Eye (tissue), 1 donor: ENCODE results near the gene NR2F6.
"Not testable (repeated sequence)": the region's sequence is repeated elsewhere in the genome, so short reads cannot be mapped to it uniquely, and the experiment has no call there.

Source experiments
- DNase-seq: peaks from one replicate; pipeline ENCODE4 v3.0.0-alpha.2; 2015

The NR2F6 gene

DNA sequence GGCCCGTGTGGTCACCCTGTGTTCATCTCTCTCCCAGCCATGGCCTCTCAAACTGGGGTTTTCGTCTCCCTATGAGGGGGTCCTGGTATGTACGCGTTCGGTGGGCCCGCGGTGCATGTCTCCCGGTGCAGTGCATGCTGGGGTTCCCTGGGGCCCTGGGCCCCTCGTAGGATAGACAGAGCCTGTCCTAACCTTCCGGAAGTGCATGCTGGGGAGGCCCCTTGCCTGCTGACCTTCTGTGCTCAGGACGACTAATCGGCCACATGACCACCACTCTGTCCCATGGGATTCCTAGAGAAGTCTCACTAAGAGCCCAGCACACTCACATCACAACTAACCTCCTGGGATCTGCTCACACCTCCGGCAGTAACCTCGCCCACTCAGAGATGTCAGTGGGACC is 35.4 kb downstream of the NR2F6 start:
- no peak for DNase-seq

DNA sequence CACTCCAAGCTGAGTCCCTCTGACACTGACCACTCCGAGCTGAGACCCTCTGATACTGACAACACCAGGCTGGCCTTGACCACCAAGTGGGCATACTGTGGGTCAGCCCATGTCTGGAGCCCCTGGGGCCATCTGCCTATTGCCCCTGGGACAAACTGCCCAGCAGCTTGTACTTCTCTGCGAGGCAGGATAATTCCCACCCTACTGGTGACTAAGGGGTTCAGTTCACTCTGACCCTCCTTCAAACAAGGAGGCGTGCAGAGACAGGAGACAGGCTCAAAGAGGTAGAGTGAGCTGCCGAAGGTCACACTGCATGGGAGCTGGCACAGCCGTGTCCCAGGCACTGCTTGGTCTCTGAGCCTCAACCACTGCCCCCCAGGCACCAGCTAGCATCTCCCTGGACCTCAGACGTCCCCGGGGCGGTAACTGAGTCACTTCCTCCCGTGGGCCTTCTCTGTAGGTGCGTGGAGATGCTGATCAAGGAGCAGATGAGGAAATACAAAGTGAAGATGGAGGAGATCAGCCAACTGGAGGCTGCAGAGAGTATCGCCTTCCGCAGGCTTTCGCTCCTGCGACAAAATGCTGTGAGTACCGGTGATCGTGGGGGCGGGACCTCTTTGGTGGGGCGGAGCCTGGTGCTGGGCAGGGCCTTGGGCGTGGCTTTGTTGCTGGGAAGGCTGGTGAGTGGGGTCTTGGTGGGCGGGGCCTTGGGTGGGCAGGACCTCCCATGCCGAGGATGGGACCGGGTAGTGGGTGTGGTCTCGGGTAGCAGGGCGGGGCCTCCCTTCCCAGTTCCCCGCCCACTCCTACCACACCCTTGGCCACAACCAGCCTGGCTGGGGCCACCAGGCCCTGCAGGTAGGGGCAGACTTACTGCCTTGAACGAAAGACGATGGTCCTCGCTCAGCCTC is 36.3 kb downstream of the NR2F6 start:
- peak; percentile 40 for DNase-seq

DNA sequence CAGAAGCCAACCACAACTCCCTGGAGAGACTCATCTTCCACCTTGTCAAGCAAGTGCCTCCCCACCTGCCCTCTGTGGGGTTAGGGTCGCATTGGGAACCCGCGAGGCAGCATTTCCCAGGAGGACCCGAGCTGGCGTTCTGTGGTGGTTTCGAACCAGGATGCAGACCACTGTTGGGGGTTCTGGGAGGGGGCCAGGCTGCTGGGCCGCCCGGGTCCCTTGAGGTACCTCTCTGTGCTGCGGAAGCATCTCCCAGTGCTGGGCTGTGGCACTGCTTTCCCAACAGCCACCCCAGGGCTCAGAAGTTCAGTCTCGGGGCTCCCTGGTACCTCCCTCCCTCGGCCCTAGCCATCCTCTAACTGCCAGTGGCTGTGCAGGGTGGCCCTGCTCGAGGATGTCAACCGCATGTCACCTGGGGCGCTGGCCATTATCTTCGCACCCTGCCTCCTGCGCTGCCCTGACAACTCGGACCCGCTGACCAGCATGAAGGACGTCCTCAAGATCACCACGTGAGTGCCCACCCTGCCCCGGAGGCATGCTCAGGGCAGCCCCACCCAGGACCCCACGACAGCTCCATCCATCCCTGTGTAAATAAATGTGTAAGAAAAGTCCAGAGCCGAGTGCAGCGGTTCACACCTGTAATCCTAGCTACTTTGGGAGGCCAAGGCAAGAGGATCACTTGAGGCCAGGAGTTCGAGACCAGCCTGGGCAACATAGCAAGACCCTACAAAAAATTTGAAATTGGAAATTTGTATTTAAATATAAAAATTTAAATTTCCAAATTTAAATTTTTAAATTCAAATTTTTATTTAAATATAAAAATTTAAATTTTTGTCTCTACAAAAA is 38.8 kb downstream of the NR2F6 start:
- DNase-seq: no peak

DNA sequence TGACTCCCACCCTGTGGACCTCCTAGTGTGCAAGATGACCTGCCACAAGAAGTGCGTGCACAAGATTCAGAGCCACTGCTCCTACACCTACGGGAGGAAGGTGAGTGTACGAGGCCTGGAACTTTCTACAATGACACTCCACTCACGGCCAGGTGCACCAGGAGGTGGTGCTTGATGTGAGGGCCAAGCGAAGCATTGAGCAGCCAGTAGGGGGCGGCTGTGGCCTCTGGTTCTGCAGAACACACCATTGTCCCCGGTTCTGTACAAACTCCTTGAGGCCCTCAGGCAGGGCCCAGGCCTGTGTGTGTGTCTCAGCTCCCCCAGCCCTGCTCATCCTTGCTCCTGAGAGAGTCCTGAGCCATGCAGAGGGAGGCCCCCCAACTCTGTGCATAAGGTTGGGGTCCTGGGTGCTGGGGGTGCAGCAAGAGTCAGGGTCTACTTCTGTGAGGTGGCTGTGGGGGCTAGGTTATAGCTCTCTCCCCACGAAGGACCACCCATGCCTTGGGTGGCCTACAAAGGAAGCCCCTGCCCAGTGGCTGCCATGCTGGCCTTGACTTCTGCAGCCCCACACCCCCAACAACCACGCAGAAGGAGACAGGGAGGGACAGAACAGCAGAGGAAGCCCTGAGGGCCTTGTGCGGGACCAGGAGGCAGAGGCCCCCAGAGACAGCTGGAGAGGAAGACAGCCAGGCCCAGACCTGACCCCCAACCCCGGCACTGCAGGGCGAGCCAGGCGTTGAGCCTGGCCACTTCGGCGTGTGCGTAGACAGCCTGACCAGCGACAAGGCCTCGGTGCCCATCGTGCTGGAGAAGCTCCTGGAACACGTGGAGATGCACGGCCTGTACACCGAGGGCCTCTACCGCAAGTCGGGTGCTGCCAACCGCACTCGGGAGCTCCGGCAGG is 40.2 kb downstream of the NR2F6 start:
- DNase-seq: peak; percentile 65

DNA sequence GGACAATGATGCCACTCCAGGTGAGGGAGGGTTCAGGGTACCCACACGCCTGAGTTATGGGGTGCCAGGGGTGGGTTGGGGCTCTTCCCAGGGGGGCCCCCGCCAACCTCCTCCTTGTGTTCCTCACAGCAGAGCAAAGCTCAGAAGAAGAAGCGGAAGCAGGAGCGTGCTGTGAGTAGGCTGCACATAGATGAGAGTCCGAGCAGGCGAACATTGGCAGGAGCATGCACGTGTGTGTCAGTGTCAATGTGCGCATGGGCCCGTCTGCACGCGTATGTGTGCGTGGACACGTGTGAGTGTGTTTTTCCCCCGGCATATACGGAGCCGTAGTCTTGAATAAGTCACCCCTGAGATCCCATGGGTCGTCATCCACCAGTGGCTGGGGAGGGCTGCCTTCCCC is 43.0 kb downstream of the NR2F6 start:
- no peak for DNase-seq

DNA sequence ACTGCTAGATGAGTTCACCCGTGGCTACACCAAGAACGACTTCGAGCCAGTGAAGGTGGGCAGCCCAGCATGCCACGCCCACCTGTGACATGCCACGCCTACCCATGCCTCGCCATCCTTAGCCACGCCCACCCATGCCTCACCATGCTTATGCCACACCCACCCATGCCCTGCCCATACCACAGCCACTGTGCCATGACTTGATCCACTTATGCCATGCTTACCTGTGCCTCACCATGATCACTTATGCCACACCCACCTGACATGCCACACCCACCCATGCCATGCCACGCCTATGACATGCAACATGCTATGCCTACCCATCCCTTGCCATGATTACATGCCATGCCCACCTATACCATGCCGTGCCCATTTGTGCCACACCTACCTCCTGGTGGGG is 43.5 kb downstream of the NR2F6 start:
- no peak for DNase-seq

DNA sequence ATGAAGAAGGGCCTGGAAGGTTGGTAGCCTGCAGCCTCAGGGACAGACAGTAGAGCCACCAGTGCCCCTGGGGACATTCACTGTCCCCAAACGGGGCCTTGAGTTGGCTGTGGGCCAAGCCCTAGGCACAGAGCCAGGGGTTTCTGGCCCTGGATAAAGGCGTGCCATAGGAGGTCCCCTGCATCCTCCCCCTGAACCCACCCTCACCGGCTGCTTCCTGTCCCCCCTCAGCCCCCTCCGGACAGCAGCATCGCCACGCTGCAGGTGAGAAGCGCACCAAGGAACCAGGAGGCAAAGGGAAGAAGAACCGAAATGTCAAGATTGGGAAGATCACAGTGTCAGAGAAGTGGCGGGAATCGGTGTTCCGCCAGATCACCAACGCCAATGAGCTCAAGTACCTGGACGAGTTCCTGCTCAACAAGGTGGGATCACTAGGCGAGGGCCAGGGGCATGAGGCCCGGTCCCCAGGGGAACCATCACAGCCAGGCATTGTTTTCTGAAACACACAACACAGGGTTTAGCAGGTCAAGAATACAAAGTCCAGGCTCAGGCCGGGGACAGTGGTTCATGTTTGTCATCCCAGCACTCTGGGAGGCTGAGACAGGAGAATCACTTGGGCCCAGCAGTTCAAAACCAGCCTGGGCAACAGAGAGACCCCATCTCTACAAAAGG is 45.2 kb downstream of the NR2F6 start:
- no peak for DNase-seq

DNA sequence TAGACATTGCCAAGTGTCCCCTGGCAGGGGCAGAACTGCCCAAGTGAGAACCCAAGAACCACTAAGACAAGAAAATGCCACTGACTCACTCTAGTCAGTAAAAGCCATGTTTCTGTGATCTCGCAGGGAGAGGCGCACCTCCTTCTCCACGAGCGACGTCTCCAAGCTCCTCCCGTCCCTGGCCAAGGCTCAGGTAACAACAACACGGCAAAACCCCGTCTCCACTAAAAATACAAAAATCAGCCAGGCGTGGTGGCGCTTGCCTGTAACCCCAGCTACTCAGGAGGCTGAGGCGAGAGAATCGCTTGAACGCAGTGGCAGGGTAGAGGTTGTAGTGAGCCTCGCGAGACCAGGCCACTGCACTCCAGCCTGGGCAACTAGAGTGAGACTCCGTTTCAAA is 48.1 kb downstream of the NR2F6 start:
- no peak for DNase-seq

DNA sequence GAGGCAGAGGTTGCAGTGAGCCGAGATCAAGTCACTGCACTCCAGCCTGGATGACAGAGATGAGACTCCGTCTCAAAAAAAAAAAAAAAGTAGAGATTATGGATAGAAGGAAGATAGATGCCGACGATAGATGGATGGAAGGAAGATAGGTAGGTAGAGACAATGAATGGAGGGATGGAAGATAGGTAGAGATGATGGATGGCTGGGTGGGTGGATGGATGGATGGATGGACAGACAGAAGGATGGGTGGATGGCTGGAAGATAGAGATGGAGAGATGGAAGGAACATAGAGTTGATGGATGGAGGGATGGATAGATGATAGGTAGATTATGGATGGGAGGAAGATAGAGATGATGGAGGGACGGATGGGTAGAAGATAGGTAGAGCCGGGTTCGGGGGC is 49.1 kb downstream of the NR2F6 start:
- DNase-seq: no peak

DNA sequence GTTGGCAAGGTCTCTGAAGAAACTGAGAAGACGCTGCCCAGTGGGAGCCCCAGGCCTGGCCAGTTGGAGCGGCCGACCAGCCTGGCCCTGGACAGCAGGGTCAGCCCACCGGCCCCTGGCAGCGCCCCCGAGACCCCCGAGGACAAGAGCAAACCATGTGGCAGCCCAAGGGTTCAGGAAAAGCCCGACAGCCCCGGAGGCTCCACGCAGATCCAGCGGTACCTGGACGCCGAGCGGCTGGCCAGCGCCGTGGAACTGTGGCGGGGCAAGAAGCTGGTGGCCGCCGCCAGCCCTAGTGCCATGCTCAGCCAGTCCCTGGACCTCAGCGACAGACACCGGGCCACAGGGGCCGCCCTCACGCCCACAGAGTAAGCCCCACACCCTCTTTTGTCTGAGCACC is 50.6 kb downstream of the NR2F6 start:
- DNase-seq: no peak

DNA sequence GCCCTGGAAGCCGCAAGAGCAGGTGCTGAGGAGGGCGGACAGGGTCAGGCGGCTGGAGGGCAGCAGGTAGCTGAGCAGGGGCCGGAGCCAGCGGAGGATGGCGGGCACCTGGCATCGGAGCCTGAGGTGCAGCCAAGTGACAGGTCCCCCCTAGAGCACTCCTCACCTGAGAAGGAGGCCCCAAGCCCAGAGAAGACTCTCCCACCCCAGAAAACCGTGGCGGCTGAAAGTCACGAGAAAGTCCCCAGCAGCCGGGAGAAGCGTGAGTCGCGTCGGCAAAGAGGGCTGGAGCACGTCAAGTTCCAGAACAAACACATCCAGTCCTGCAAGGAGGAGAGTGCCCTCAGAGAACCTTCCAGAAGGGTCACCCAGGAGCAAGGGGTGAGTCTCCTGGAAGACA is 51.1 kb downstream of the NR2F6 start:
- no peak for DNase-seq

DNA sequence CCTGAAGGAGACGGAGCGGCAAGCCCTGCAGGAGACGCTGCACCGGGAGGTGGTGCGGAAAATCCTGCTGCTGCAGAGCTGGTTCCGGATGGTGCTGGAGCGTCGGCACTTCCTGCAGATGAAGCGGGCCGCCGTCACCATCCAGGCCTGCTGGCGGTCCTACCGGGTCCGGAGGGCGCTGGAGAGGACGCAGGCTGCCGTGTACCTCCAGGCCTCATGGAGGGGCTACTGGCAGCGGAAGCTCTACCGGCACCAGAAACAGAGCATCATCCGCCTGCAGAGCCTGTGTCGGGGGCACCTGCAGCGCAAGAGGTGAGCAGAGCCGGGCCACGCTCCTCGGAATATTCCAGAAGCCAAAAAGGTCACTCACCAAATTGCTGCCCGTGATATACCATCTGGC is 53.0 kb downstream of the NR2F6 start:
- no peak for DNase-seq

DNA sequence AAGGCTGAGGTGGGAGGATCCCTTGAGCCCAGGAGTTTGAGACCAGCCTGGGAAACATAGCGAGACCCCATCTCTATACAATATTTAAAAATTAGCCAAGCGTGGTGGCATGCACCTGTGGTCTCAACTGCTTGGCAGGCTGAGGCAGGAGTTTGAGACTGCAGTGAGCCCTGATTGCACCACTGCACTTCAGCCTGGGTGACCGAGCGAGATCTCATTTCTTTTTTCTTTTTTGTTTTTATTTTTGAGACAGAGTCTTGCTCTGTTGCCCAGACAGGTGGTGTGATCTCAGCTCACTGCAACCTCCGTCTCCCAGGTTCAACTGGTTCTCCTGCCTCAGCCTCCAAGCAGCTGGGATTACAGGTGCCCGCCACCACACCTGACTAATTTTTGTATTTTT is 54.0 kb downstream of the NR2F6 start:
- DNase-seq: not testable (repeated sequence)

DNA sequence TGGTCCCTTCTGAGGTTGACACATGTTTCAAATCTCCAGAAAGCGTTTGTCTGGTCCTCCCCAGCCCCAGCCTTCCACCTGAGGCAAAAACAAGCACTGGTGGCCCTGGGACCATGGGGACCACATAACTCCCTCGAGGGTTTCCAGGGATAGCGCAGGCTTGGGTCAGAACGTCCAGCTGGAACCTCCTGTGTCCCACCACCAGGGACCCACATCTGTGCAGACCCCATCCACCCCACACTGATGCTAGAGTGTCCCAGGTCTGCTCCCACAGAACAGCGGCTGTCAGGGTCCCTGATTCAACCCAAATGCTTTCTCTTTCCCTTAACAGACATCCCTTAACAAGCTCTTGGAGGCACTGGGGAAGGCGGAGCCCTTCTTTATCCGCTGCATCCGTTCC is 60.1 kb downstream of the NR2F6 start:
- DNase-seq: no peak

DNA sequence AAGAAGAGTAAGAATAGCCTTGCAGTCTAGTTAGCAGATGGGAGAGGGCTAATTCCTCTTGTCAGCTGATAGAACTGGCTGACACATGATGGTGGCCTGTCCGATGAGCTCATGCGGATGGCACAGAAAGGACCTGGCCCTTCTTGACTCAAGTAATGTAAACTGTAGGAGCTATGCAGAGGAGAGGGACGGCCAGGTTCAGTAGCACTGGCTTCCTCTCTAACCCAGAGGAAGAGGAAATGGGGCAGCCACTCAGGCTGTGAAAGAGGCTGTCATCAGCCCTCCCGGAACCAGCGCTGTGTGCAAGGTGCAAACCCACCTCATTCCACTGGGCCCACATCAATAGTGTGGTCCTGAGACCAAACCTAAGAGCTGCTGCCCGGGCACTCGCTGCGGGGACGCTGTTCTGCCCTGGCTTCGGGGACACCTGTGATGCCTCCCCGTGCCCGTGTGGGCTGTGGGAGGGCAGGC is 61.3 kb downstream of the NR2F6 start:
- DNase-seq: no peak

DNA sequence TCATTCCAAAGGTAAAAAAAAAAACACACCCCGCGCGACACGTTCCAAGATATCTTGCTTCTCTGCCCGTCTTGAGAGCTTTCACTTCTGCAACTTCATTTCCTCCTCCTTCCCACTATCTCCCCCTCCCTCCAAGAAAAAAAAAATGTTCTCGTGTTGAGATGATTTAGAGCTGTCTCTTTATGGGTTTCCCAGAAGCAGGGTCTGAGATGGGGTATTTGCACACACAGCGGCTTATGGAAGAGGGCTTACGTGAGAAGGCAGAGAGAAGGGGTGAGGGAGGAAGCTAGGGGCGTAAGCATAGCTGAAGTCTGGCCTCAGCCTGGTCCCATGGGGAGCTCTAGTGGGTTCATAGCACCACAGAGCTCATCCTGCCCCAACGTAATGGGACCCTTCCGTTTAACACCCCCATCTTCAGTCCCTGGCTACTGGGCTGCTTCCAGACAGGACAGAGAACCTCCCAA is 61.8 kb downstream of the NR2F6 start:
- no peak for DNase-seq

DNA sequence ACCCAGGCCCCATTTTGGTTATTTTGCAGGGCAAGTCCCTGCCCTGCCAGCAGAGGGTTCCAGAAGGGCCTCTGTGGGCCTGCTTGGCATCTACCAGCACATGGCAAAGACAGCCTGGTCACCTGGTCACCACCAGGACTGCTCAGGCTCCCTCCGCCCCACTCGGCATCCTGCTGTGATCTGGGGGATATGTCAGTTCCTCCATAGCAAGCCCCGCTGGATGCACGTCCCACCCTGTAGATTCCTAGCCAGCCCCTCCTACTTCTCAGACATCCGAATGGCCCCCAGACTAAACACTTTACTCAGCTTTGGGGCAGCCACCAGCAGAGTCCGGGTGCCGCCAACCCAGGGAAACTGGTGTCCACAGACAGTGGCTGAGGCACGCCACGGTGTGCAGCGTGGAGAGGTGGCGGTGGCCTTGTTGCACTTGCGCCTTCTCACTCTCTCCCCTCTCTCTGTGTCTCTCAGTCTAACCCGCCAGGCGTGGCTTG is 62.4 kb downstream of the NR2F6 start:
- no peak for DNase-seq
